Glomerular visceral epithelial cell (primary cell): ENCODE results near the gene RIMS4.
A peak's percentile ranks its signal among the peaks of the same experiment; 100 is the strongest.

ENCODE experiments used
- DNase-seq: peaks from one replicate; pipeline ENCODE4 v3.0.0-alpha.2; 2016; ENCODE audit errors: extremely low spot score

The RIMS4 gene

GRCh38 chr20:44720997-44721784 lies 89.2 kb downstream of the RIMS4 start:
- DNase-seq = peak; percentile 82

- DNase-seq = peak; percentile 88
These were observed 89.7 kb downstream of the RIMS4 start for GRCh38 chr20:44720621-44720996.

GRCh38 chr20:44719841-44720240 lies 90.5 kb downstream of the RIMS4 start:
- DNase-seq = no peak

- DNase-seq = no peak
These were observed 92.4 kb downstream of the RIMS4 start for GRCh38 chr20:44717986-44718385.

- DNase-seq = peak; percentile 42
These were observed 93.8 kb downstream of the RIMS4 start for GRCh38 chr20:44716309-44717106.

- no peak for DNase-seq
These were observed 94.6 kb downstream of the RIMS4 start for GRCh38 chr20:44715499-44716308.

- peak; percentile 89 for DNase-seq
These were observed 95.4 kb downstream of the RIMS4 start, which contains the start of gene CCN5 for GRCh38 chr20:44714701-44715498. TSS of gene CCN5 (plus strand) at chr20:44715369. CDS start at chr20:44715391, 22 bp downstream.

GRCh38 chr20:44714102-44714700 lies 96.1 kb downstream of the RIMS4 start:
- no peak for DNase-seq

GRCh38 chr20:44711237-44711636 lies 99.1 kb downstream of the RIMS4 start:
- DNase-seq = no peak

GRCh38 chr20:44709797-44710196 lies 100.5 kb downstream of the RIMS4 start:
- no peak for DNase-seq

- no peak for DNase-seq
These were observed 101.0 kb downstream of the RIMS4 start for GRCh38 chr20:44709380-44709779.

- no peak for DNase-seq
These were observed 103.2 kb downstream of the RIMS4 start for GRCh38 chr20:44707018-44707579.

GRCh38 chr20:44706301-44707017 lies 103.9 kb downstream of the RIMS4 start:
- no peak for DNase-seq

- DNase-seq = no peak
These were observed 104.8 kb downstream of the RIMS4 start for GRCh38 chr20:44705364-44706094.

- DNase-seq = peak; percentile 93
These were observed 105.8 kb downstream of the RIMS4 start for GRCh38 chr20:44704551-44704971.

GRCh38 chr20:44703956-44704488 lies 106.3 kb downstream of the RIMS4 start:
- DNase-seq = no peak

GRCh38 chr20:44703183-44703925 lies 107.0 kb downstream of the RIMS4 start:
- DNase-seq = no peak

- DNase-seq = peak; percentile 94
These were observed 107.6 kb downstream of the RIMS4 start for GRCh38 chr20:44702776-44703175.
